ENCODE results near the gene RAB40C. TPM values are rescaled to one million over a fixed set of nuclear protein-coding genes. Genes with fewer than 3 reads are reported as not detected.

RAB40C gene
- total and polyA plus RNA-seq, 2 donors (not counting 1 experiment from before 2014, with no cell fraction given): 12.7 to 26.9 TPM

DNA sequence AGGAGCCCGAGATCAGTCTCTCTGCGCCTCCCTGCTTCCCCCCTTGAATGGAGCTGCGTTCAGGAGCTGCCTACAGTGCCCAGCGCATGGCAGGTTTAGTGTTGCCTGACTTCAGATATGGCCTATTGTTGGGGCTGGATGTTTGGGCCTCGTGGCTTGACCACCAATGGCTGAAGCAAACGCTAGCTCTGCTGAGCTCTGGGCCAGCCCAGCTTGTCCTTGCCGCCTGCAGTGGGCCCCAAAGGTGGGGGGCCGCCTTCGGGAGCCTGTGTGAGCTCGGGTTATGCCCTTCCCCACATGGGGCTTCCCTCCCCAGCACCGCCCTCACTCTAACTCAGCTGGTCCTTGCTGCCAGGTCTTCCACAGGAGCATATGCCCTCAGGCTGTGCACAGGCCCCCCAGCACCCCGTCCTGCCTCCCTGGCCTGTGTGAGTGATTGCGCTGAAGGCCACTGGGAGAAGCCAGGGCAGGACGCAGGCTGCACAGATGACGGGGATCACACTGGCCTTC lies 48.2 kb downstream of the RAB40C start:
- Histone ChIP-seq H2AFZ (ENCODE audit: insufficient read depth, low read depth, low read length, poor library complexity, severe bottlenecking) (no peak overlapping the region), H3K9ac (ENCODE audit: low read length) (no peak overlapping the region), H3K4me3 (ENCODE audit: control extremely low read depth in 1 of 5, extremely low read depth in 1 of 5, insufficient read depth in 1 of 5, low read depth in 2 of 5, low read length in 4 of 5) (no peak overlapping the region), H3K27ac (ENCODE audit: low read length in 2 of 2) (no peak overlapping the region), H4K20me1 (ENCODE audit: control insufficient read depth, insufficient read depth, low read length, poor library complexity, severe bottlenecking) (peaks cover 18% of the 10 kb centered on the region), H3K4me1 (ENCODE audit: control insufficient read depth in 2 of 2, insufficient read depth in 2 of 2, low read length in 2 of 2) (peaks cover 21 to 52% of the 10 kb centered on the region in 2 donors), H3K79me2 (ENCODE audit: control insufficient read depth, insufficient read depth, low read length) (peaks cover 16% of the 10 kb centered on the region), H3K27me3 (replicated peaks in 1 of 4; ENCODE audit: control extremely low read depth in 1 of 4, control insufficient read depth in 3 of 4, insufficient read depth in 4 of 4, low read length in 3 of 4) (no peaks in the 10 kb centered on the region), H3K9me3 (ENCODE audit: control extremely low read depth in 1 of 3, control insufficient read depth in 2 of 3, insufficient read depth in 1 of 3, low read length in 2 of 3) (no peaks in the 10 kb centered on the region), H3K36me3 (replicated peaks in 1 of 2; ENCODE audit: control extremely low read depth in 1 of 2, control insufficient read depth in 1 of 2, extremely low read depth in 1 of 2, insufficient read depth in 2 of 2, low read length in 1 of 2) (peaks cover 0 to 3% of the 10 kb centered on the region in 2 experiments), H3K4me2 (replicated peaks; ENCODE audit: low read depth, low read length, poor library complexity, severe bottlenecking) (peak overlapping the region; percentile 94)
- H3K27ac Mint-ChIP-seq: no peak overlapping the region
- TF ChIP-seq EZH2 (IDR thresholded peaks at IDR 0.05; ENCODE audit: borderline replicate concordance, insufficient read depth, low read depth, low read length, poor library complexity, severe bottlenecking): no peak
- TF ChIP-seq, protein P1, sequence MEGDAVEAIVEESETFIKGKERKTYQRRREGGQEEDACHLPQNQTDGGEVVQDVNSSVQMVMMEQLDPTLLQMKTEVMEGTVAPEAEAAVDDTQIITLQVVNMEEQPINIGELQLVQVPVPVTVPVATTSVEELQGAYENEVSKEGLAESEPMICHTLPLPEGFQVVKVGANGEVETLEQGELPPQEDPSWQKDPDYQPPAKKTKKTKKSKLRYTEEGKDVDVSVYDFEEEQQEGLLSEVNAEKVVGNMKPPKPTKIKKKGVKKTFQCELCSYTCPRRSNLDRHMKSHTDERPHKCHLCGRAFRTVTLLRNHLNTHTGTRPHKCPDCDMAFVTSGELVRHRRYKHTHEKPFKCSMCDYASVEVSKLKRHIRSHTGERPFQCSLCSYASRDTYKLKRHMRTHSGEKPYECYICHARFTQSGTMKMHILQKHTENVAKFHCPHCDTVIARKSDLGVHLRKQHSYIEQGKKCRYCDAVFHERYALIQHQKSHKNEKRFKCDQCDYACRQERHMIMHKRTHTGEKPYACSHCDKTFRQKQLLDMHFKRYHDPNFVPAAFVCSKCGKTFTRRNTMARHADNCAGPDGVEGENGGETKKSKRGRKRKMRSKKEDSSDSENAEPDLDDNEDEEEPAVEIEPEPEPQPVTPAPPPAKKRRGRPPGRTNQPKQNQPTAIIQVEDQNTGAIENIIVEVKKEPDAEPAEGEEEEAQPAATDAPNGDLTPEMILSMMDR (IDR thresholded peaks at IDR 0.05): no peak
- ChIA-PET POLR2A (interaction anchor here (0.5 to 0.6 kb wide), 2 partner anchors 10 to 79 kb away, joined by 3 read pairs; no protein-coding TSS in a partner anchor), CTCF (interaction anchor here (1.5 kb wide), 1 partner anchor 10 kb away, joined by 5 read pairs; no protein-coding TSS in a partner anchor)
- intact Hi-C loops (cut with micrococcal nuclease): no loop called here
- DNase-seq (peak; percentile 29), ATAC-seq (ENCODE audit: low read depth) (no peak)
- WGBS (ENCODE audit: insufficient coverage): 94% methylated on average over 14 of the region's 15 CpGs
- peak overlapping the region; percentile 47 for H3K4me3 Mint-ChIP-seq
- no peaks in the 10 kb centered on the region for H3K9me3 Mint-ChIP-seq (ENCODE audit: insufficient read depth)
- H3K27me3 Mint-ChIP-seq: no peaks in the 10 kb centered on the region
- peaks cover 23% of the 10 kb centered on the region for H3K4me1 Mint-ChIP-seq

DNA sequence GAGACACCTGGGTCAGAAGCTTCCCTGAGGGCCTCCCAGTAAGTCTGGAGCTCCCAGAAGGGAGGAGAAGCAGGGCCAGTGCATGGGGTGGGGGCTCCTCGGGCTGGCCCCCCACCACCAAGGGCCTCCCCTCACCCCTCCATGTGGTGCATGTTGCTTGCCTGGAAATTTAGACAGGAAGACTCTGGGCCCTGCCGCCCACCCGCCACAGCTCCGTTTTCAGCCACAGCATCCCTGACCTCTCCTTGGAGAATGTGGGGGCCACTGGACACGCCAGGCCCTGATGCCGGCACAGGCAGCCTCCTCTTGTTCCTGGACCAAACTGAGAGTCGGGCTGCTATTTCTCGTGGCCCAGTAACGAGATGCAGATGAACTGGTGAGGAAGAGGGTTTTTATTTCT lies 49.0 kb downstream of the RAB40C start:
- H3K4me3 Mint-ChIP-seq: peak overlapping the region; percentile 54
- Histone ChIP-seq H3K27ac (ENCODE audit: low read length in 2 of 2) (no peak overlapping the region), H3K79me2 (ENCODE audit: control insufficient read depth, insufficient read depth, low read length) (peaks cover 16% of the 10 kb centered on the region), H4K20me1 (ENCODE audit: control insufficient read depth, insufficient read depth, low read length, poor library complexity, severe bottlenecking) (peaks cover 20% of the 10 kb centered on the region), H3K4me1 (ENCODE audit: control insufficient read depth in 2 of 2, insufficient read depth in 2 of 2, low read length in 2 of 2) (peaks cover 22 to 54% of the 10 kb centered on the region in 2 donors), H3K36me3 (replicated peaks in 1 of 2; ENCODE audit: control extremely low read depth in 1 of 2, control insufficient read depth in 1 of 2, extremely low read depth in 1 of 2, insufficient read depth in 2 of 2, low read length in 1 of 2) (peaks cover 0 to 3% of the 10 kb centered on the region in 2 experiments), H2AFZ (ENCODE audit: insufficient read depth, low read depth, low read length, poor library complexity, severe bottlenecking) (no peak overlapping the region), H3K27me3 (replicated peaks in 1 of 4; ENCODE audit: control extremely low read depth in 1 of 4, control insufficient read depth in 3 of 4, insufficient read depth in 4 of 4, low read length in 3 of 4) (no peaks in the 10 kb centered on the region), H3K4me3 (ENCODE audit: control extremely low read depth in 1 of 5, extremely low read depth in 1 of 5, insufficient read depth in 1 of 5, low read depth in 2 of 5, low read length in 4 of 5) (no peak overlapping the region), H3K9ac (ENCODE audit: low read length) (no peak overlapping the region), H3K9me3 (ENCODE audit: control extremely low read depth in 1 of 3, control insufficient read depth in 2 of 3, insufficient read depth in 1 of 3, low read length in 2 of 3) (no peaks in the 10 kb centered on the region), H3K4me2 (replicated peaks; ENCODE audit: low read depth, low read length, poor library complexity, severe bottlenecking) (peak overlapping the region; percentile 15)
- no peak for DNase-seq
- intact Hi-C loops (cut with micrococcal nuclease): no loop called here
- POLR2A ChIA-PET: no interaction called here
- CTCF ChIA-PET: interaction anchor here (1.5 kb wide), 1 partner anchor 9 kb away, joined by 5 read pairs; no protein-coding TSS in a partner anchor
- peak overlapping the region; percentile 68 for H3K27ac Mint-ChIP-seq
- 96% methylated on average over 4 of the region's 9 CpGs for WGBS (ENCODE audit: insufficient coverage)
- ATAC-seq (ENCODE audit: low read depth): no peak
- no peaks in the 10 kb centered on the region for H3K9me3 Mint-ChIP-seq (ENCODE audit: insufficient read depth)
- no peaks in the 10 kb centered on the region for H3K27me3 Mint-ChIP-seq
- peaks cover 23% of the 10 kb centered on the region for H3K4me1 Mint-ChIP-seq
- TF ChIP-seq EZH2 (IDR thresholded peaks at IDR 0.05; ENCODE audit: borderline replicate concordance, insufficient read depth, low read depth, low read length, poor library complexity, severe bottlenecking): no peak
- TF ChIP-seq, protein P1 (IDR thresholded peaks at IDR 0.05): no peak

All from B cell (primary cell).